ENCODE data around the gene FARP1. TPM values are rescaled to one million over a fixed set of nuclear protein-coding genes. Genes with fewer than 3 reads are reported as not detected.

The FARP1 gene
- total RNA-seq, 1 experiment from 2014 or later = 96.6 TPM

DNA sequence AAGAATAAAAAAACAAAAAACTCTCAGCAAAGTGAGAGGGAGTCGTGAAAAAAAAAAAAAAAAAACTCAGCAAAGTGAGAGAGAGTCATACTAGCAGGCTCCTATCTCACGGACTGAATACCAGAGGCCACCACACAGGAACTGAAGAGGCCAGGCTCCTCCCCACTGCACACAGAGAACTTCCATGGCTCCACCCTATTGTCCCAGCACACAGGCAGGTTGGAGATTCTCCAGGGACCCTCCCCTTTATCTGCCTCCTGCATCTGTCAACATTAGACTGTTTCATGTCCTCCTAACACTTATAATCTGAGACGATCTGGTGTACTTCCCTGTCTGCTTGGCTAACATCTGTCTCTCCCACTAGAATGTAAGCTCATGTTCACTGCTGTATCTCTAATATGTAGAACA, 37.0 kb upstream of the FARP1 start:
- TF ChIP-seq, protein P1, sequence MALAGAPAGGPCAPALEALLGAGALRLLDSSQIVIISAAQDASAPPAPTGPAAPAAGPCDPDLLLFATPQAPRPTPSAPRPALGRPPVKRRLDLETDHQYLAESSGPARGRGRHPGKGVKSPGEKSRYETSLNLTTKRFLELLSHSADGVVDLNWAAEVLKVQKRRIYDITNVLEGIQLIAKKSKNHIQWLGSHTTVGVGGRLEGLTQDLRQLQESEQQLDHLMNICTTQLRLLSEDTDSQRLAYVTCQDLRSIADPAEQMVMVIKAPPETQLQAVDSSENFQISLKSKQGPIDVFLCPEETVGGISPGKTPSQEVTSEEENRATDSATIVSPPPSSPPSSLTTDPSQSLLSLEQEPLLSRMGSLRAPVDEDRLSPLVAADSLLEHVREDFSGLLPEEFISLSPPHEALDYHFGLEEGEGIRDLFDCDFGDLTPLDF (CRISPR knock-in tag; IDR thresholded peaks at IDR 0.05) = no peak
- TF ChIP-seq ZNF671 (CRISPR knock-in tag; IDR thresholded peaks at IDR 0.05) = no peak
- TF ChIP-seq JAZF1 (CRISPR knock-in tag; IDR thresholded peaks at IDR 0.05) = no peak
- TF ChIP-seq ZNF232 (CRISPR knock-in tag; IDR thresholded peaks at IDR 0.05) = no peak
- no peak for TF ChIP-seq ESRRA (CRISPR knock-in tag; IDR thresholded peaks at IDR 0.05; ENCODE audit: borderline replicate concordance)
- TF ChIP-seq MXD4 (CRISPR knock-in tag; IDR thresholded peaks at IDR 0.05; ENCODE audit: borderline replicate concordance) = no peak
- TF ChIP-seq, protein P2, sequence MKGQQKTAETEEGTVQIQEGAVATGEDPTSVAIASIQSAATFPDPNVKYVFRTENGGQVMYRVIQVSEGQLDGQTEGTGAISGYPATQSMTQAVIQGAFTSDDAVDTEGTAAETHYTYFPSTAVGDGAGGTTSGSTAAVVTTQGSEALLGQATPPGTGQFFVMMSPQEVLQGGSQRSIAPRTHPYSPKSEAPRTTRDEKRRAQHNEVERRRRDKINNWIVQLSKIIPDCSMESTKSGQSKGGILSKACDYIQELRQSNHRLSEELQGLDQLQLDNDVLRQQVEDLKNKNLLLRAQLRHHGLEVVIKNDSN (CRISPR knock-in tag; IDR thresholded peaks at IDR 0.05) = no peak
- TF ChIP-seq, protein P3, sequence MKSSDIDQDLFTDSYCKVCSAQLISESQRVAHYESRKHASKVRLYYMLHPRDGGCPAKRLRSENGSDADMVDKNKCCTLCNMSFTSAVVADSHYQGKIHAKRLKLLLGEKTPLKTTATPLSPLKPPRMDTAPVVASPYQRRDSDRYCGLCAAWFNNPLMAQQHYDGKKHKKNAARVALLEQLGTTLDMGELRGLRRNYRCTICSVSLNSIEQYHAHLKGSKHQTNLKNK (CRISPR knock-in tag; IDR thresholded peaks at IDR 0.05) = no peak
- TF ChIP-seq, protein P4, sequence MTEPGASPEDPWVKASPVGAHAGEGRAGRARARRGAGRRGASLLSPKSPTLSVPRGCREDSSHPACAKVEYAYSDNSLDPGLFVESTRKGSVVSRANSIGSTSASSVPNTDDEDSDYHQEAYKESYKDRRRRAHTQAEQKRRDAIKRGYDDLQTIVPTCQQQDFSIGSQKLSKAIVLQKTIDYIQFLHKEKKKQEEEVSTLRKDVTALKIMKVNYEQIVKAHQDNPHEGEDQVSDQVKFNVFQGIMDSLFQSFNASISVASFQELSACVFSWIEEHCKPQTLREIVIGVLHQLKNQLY (CRISPR knock-in tag; IDR thresholded peaks at IDR 0.05) = no peak
- no peak for TF ChIP-seq ZNF416 (CRISPR knock-in tag; IDR thresholded peaks at IDR 0.05)
- no peak for TF ChIP-seq ZNF317 (CRISPR knock-in tag; IDR thresholded peaks at IDR 0.05; ENCODE audit: borderline replicate concordance, low read depth)
- TF ChIP-seq ETV6 (CRISPR knock-in tag; IDR thresholded peaks at IDR 0.05) = no peak
- TF ChIP-seq, protein P5, sequence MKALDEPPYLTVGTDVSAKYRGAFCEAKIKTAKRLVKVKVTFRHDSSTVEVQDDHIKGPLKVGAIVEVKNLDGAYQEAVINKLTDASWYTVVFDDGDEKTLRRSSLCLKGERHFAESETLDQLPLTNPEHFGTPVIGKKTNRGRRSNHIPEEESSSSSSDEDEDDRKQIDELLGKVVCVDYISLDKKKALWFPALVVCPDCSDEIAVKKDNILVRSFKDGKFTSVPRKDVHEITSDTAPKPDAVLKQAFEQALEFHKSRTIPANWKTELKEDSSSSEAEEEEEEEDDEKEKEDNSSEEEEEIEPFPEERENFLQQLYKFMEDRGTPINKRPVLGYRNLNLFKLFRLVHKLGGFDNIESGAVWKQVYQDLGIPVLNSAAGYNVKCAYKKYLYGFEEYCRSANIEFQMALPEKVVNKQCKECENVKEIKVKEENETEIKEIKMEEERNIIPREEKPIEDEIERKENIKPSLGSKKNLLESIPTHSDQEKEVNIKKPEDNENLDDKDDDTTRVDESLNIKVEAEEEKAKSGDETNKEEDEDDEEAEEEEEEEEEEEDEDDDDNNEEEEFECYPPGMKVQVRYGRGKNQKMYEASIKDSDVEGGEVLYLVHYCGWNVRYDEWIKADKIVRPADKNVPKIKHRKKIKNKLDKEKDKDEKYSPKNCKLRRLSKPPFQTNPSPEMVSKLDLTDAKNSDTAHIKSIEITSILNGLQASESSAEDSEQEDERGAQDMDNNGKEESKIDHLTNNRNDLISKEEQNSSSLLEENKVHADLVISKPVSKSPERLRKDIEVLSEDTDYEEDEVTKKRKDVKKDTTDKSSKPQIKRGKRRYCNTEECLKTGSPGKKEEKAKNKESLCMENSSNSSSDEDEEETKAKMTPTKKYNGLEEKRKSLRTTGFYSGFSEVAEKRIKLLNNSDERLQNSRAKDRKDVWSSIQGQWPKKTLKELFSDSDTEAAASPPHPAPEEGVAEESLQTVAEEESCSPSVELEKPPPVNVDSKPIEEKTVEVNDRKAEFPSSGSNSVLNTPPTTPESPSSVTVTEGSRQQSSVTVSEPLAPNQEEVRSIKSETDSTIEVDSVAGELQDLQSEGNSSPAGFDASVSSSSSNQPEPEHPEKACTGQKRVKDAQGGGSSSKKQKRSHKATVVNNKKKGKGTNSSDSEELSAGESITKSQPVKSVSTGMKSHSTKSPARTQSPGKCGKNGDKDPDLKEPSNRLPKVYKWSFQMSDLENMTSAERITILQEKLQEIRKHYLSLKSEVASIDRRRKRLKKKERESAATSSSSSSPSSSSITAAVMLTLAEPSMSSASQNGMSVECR (CRISPR knock-in tag; IDR thresholded peaks at IDR 0.05; ENCODE audit: borderline replicate concordance) = no peak
- TF ChIP-seq, protein P6, sequence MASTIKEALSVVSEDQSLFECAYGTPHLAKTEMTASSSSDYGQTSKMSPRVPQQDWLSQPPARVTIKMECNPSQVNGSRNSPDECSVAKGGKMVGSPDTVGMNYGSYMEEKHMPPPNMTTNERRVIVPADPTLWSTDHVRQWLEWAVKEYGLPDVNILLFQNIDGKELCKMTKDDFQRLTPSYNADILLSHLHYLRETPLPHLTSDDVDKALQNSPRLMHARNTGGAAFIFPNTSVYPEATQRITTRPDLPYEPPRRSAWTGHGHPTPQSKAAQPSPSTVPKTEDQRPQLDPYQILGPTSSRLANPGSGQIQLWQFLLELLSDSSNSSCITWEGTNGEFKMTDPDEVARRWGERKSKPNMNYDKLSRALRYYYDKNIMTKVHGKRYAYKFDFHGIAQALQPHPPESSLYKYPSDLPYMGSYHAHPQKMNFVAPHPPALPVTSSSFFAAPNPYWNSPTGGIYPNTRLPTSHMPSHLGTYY (CRISPR knock-in tag; IDR thresholded peaks at IDR 0.05) = no peak
- no peak for TF ChIP-seq FOXP1 (CRISPR knock-in tag; IDR thresholded peaks at IDR 0.05; ENCODE audit: borderline replicate concordance)
- TF ChIP-seq, protein P7, sequence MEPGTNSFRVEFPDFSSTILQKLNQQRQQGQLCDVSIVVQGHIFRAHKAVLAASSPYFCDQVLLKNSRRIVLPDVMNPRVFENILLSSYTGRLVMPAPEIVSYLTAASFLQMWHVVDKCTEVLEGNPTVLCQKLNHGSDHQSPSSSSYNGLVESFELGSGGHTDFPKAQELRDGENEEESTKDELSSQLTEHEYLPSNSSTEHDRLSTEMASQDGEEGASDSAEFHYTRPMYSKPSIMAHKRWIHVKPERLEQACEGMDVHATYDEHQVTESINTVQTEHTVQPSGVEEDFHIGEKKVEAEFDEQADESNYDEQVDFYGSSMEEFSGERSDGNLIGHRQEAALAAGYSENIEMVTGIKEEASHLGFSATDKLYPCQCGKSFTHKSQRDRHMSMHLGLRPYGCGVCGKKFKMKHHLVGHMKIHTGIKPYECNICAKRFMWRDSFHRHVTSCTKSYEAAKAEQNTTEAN (CRISPR knock-in tag; IDR thresholded peaks at IDR 0.05) = no peak
- DNase-seq (ENCODE audit: low spot score) = no peak
- H3K4me3 Mint-ChIP-seq = no peak overlapping the region
- no peaks in the 10 kb centered on the region; the same call in 1 of the 2 replicates for H3K36me3 Mint-ChIP-seq
- peaks cover 14% of the 10 kb centered on the region for H3K9me3 Mint-ChIP-seq
- ATAC-seq = no peak; the same call in 1 of the 2 replicates
- ChIA-PET CTCF (no interaction called here), POLR2A (no interaction called here)
- no peak overlapping the region for H3K27ac Mint-ChIP-seq
- no peaks in the 10 kb centered on the region for H3K27me3 Mint-ChIP-seq (ENCODE audit: low read depth)
- H3K4me1 Mint-ChIP-seq = peaks cover 15% of the 10 kb centered on the region

All from WTC11 (cell line).